Muscle layer of duodenum (tissue), 2 donors: ENCODE measurements around the gene NCOA5.
A peak's percentile ranks its signal among the peaks of the same experiment; 100 is the strongest.

ENCODE experiments used
- H3K27ac ChIP-seq: one replicate; pipeline ENCODE4 v1.7.0; 2013; ENCODE audit warnings: mild to moderate bottlenecking, low read length
- H3K27me3 ChIP-seq: one replicate; pipeline ENCODE4 v1.7.0; 2013; ENCODE audit warnings: low read depth, mild to moderate bottlenecking, control low read depth, low read length
- H3K36me3 ChIP-seq, 2 donors: one replicate each; pipeline ENCODE4 v1.7.0; 2013; ENCODE audit warnings: low read length in 2 of 2, control low read depth in 1 of 2, mild to moderate bottlenecking in 1 of 2; ENCODE audit not compliant: insufficient read depth in 2 of 2, control insufficient read depth in 1 of 2
- H3K4me1 ChIP-seq, 2 donors: one replicate each; pipeline ENCODE4 v1.7.0; 2013; ENCODE audit warnings: low read length in 2 of 2, mild to moderate bottlenecking in 2 of 2, control low read depth in 1 of 2, moderate library complexity in 1 of 2; ENCODE audit not compliant: insufficient read depth in 2 of 2, control insufficient read depth in 1 of 2
- H3K4me3 ChIP-seq, 2 donors: one replicate each; pipeline ENCODE4 v1.7.0; 2013; ENCODE audit warnings: low read length in 2 of 2, low read depth in 1 of 2, mild to moderate bottlenecking in 1 of 2
- H3K9me3 ChIP-seq, 2 donors: one replicate each; pipeline ENCODE4 v1.7.0; 2013; ENCODE audit warnings: low read length in 2 of 2, control low read depth in 1 of 2, mild to moderate bottlenecking in 1 of 2; ENCODE audit not compliant: control insufficient read depth in 1 of 2
- donor health status: healthy.

The NCOA5 gene

DNA sequence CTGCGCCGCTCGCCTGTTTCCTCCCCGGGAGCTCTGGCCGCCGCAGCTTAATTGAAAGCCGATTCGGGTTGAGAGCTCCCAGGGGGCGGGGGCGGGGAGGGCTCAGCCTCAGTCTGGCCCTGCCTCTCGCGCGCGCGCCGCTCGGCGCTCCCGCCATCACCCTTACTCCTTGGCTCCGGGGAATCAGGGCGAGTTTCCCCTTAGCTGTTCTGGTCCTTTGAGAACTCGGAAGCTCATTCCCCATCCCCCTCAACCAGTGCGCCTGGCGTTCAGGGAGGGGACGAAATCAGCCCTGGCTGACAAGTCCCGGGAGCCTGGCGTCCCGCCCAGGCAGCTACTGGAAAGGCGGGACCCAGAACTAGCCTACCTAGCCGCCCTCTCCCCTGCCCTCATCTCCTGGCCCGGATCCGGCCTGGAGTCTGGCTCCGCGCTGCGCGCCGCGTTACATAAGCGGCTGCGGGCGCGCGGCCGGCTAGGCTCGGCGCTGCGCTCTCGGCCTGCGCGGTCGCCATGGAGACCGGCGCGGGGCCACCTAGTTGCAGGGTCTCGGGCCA lies 58.0 kb downstream of the NCOA5 start:
- peaks cover 53% of the 10 kb centered on the region for H3K27me3 ChIP-seq
- H3K4me3 ChIP-seq, result peak overlapping the region in 1 of 2 donors; percentile 25
- no peak overlapping the region for H3K27ac ChIP-seq

GRCh38 chr20:46031014-46031569 lies 58.7 kb downstream of the NCOA5 start:
- H3K9me3 ChIP-seq, result no peaks in the 10 kb centered on the region
- peaks cover 0 to 9% of the 10 kb centered on the region in 2 donors for H3K4me1 ChIP-seq
- no peak overlapping the region for H3K27ac ChIP-seq
- H3K36me3 ChIP-seq, result no peaks in the 10 kb centered on the region
- H3K4me3 ChIP-seq, result no peak overlapping the region
- H3K27me3 ChIP-seq, result peaks cover 54% of the 10 kb centered on the region

More for the DNA sequence above, 58.0 kb downstream of the NCOA5 start:
- Histone ChIP-seq H3K9me3 (no peaks in the 10 kb centered on the region), H3K4me1 (peaks cover 0 to 9% of the 10 kb centered on the region in 2 donors), H3K36me3 (no peaks in the 10 kb centered on the region)

DNA sequence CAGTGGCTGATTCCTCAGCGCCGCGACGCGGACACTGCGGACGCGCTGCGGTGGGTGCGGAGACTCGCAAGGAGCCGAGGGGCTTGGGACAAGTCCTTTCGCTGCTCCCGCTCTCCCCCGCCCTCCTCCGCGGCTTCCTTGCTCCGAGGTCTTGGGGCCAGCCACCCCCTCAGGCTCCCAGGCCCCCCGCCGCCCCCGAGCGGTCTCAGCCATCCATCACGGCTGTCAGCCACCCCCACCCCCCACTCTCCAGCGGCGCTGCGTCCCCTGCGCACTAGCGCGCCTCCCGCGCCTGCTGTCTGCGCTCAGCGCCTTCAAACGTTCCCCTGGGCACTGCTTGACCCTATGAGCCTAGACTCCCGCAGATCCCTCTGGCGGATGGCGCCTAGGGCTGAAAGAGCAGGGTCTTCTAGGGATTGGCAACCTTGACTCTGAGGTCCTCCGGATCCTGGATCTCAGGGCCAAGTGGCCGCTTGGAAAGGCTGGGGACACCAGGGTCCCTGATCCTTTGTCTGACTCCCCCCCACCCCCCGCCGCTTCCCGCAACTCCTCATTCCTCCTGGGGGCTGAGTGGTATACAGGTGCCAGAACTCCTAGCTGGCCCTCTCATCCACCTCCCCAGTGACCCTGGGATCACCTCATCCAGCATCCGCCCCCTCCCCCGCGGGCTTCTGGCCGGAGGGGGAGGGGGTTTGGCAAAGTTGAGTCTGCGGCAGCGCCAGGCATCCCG lies 59.3 kb downstream of the NCOA5 start:
- Histone ChIP-seq H3K27ac (no peak overlapping the region), H3K36me3 (no peaks in the 10 kb centered on the region), H3K27me3 (peaks cover 61% of the 10 kb centered on the region), H3K4me3 (no peak overlapping the region), H3K9me3 (no peaks in the 10 kb centered on the region), H3K4me1 (peaks cover 0 to 9% of the 10 kb centered on the region in 2 donors)

DNA sequence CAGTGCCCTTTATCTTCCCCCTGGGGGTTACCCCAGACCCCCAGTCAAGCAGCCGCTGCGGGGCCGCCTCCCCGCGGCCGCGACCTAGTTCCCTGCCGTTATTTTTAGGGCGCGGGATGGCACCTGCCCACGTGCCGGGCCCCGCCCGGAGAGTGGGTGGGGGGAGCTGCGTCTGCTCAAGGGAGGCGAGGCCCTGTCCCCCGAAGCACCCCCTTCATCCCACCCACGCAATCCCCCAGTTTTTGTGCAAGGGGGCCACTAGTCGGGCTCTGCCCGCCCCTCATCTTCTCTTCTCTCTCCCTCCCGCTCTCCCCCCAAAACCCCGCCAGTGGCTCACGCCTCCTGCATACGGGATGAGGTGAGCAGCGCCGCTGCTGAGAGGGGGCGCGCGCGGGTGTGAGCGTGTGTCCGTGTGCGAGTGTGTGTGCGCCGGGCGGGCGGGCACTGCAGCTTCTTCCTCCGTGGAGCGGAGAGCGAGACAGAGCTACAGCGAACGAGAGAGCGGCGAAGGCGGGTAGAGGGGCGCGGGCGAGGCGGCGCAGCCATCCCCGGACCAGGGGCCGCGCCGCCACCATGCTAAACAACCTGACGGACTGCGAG lies 60.9 kb downstream of the NCOA5 start, which contains the start of gene SLC12A5:
SLC12A5 (plus strand) TSS at position 444 of the 600 bp plus-strand sequence; CDS start at position 574, 130 bp downstream.
- H3K27ac ChIP-seq, result no peak within 1 kb of the TSS

DNA sequence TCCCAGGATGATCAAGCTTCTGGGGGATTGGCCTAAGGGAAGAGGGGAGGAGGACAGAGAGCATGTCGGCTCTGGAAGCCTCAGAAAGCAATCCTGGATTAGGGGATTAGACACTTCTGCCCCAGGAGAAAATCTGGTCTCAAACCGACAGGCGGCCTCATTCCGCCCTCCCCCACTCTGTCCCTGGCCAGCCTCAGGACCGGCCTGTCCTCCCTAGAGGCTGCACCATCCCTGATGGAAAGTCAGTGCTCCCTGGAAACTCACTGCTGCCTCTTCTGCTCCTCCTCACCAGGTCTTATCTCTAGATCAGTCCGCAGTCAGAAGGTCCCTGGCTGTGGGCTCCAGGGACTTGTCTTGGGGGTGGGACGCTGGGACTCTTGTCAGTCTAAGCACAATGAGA lies 61.7 kb downstream of the NCOA5 start:
- Histone ChIP-seq H3K27ac (no peak overlapping the region), H3K4me1 (peaks cover 0 to 9% of the 10 kb centered on the region in 2 donors), H3K36me3 (no peaks in the 10 kb centered on the region), H3K4me3 (no peak overlapping the region), H3K9me3 (no peaks in the 10 kb centered on the region), H3K27me3 (peaks cover 58% of the 10 kb centered on the region)

More for the DNA sequence above, 60.9 kb downstream of the NCOA5 start, which contains the start of gene SLC12A5:
- no peak within 1 kb of the TSS for H3K4me3 ChIP-seq
- peaks cover 0 to 9% of the 10 kb centered on the region in 2 donors for H3K4me1 ChIP-seq
- H3K36me3 ChIP-seq, result no peaks in the 10 kb centered on the region
- peaks cover 58% of the 10 kb centered on the region for H3K27me3 ChIP-seq
- no peaks in the 10 kb centered on the region for H3K9me3 ChIP-seq

DNA sequence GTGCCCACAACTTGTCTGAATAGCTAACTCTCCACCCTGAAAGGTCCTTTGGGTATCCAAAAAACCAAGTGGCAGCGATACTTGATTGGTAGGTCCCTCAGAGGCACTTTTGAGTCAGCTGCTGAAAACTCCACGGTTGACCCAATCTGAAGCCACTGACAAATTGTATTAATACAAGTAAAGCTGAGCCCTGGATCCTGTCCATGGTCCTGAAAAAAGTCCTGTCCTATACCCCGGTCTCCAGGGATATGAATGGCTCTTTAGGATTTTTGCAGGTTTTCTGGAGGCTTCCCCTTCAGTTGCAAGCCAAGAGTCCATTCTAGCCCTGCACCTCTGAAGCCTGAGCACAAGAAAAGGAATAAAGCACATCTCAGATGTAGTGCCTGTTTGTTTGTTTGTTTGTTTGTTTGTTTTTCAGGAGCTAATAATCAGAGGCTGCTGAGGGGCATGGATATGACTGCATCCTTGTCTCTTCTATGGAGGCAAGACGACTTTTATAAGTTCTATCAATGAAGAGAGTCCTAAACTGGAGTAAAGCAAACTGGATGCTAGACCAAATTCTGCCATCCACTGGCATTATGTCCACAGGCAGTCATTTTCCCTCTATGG lies 62.4 kb downstream of the NCOA5 start:
- Histone ChIP-seq H3K27me3 (peaks cover 50% of the 10 kb centered on the region), H3K4me3 (no peak overlapping the region), H3K9me3 (no peaks in the 10 kb centered on the region), H3K4me1 (peaks cover 0 to 12% of the 10 kb centered on the region in 2 donors), H3K36me3 (no peaks in the 10 kb centered on the region), H3K27ac (no peak overlapping the region)

DNA sequence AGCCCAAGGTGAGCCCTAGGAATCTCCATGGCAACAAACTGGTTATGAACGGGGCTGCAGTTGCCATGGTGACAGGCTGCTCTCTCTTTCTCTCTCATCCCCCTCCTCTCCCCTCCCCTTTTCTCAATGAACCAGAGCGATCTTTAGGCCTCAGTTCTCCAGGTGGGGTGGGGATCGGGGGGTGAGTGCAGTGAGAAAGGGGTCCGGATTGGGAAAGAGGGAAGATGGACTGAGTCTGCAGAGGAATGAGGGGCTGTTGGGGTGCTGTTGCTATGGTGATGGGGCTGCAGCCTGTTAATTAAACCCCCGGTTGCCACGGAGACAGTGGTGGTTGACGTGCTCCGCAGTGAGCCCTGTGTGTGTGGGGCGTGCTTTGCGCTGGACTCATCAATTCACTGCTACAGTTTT lies 64.4 kb downstream of the NCOA5 start:
- Histone ChIP-seq H3K27me3 (peaks cover 42% of the 10 kb centered on the region), H3K9me3 (no peaks in the 10 kb centered on the region), H3K27ac (no peak overlapping the region), H3K4me1 (peaks cover 0 to 16% of the 10 kb centered on the region in 2 donors), H3K36me3 (no peaks in the 10 kb centered on the region), H3K4me3 (no peak overlapping the region)

GRCh38 chr20:46023999-46024398 lies 65.8 kb downstream of the NCOA5 start:
- Histone ChIP-seq H3K27ac (no peak overlapping the region), H3K4me3 (no peak overlapping the region), H3K9me3 (no peaks in the 10 kb centered on the region), H3K27me3 (peaks cover 42% of the 10 kb centered on the region), H3K4me1 (peaks cover 0 to 16% of the 10 kb centered on the region in 2 donors), H3K36me3 (no peaks in the 10 kb centered on the region)

DNA sequence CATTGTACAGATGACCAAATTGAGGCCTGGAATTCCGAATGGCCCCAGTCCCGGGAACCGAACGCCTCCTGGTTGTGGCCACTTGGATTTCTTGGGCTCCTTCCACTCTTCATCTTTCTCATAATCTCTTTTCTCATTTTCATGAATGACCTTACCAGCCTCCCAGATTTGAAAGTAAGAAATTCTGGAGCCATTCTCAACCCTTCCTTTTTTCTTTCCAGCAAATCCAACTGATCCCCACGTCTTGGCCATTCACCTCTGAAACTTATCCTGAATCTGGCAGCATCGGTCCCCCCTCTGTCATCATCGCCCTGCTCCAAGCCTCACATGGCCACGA lies 66.6 kb downstream of the NCOA5 start:
- Histone ChIP-seq H3K36me3 (no peaks in the 10 kb centered on the region), H3K4me1 (peaks cover 0 to 16% of the 10 kb centered on the region in 2 donors), H3K27me3 (peaks cover 41% of the 10 kb centered on the region), H3K27ac (no peak overlapping the region), H3K4me3 (no peak overlapping the region), H3K9me3 (no peaks in the 10 kb centered on the region)

GRCh38 chr20:46022411-46023147 lies 67.2 kb downstream of the NCOA5 start:
- Histone ChIP-seq H3K27ac (no peak overlapping the region), H3K4me1 (peaks cover 0 to 16% of the 10 kb centered on the region in 2 donors)

More at GRCh38 chr20:46022411-46023147, 67.2 kb downstream of the NCOA5 start:
- Histone ChIP-seq H3K4me3 (no peak overlapping the region), H3K36me3 (no peaks in the 10 kb centered on the region), H3K9me3 (no peaks in the 10 kb centered on the region), H3K27me3 (peaks cover 35% of the 10 kb centered on the region)
